Fibroblast of the aortic adventitia (primary cell): ENCODE results near the gene NPNT. TPM values are rescaled to one million over a fixed set of nuclear protein-coding genes. Genes with fewer than 3 reads are reported as not detected.
A peak's percentile ranks its signal among the peaks of the same experiment; 100 is the strongest.

Experiments
- DNase-seq: peaks from one replicate; pipeline ENCODE4 v3.0.0-alpha.2; 2010; ENCODE audit warnings: low read depth
- H3K4me3 ChIP-seq: 2 replicates; pipeline ENCODE4 v1.5.1; 2011; ENCODE audit warnings: low read depth, mild to moderate bottlenecking, control low read depth, low read length, moderate library complexity
- CTCF ChIP-seq: IDR thresholded peaks from 2 replicates; pipeline ENCODE4 v1.5.1; 2011; ENCODE audit warnings: mild to moderate bottlenecking, low read length, control low read depth, inconsistent platforms; ENCODE audit not compliant: insufficient read depth
- total RNA-seq: library from RNA; depleted of rRNA; stranded (reverse); fragments of >200 nt; gene quantifications from 2 replicates; pipeline ENCODE4 v1.2.3, GENCODE V29; 2012; ENCODE audit warnings: low replicate concordance

NPNT gene
- total RNA-seq, 1 donor: not detected

GRCh38 chr4:105951198-105951597 lies 55.9 kb downstream of the NPNT start:
- DNase-seq: peak; percentile 68
- no peak overlapping the region for H3K4me3 ChIP-seq
- no peak for TF ChIP-seq CTCF

GRCh38 chr4:105952591-105952990 lies 57.3 kb downstream of the NPNT start:
- no peak for DNase-seq
- TF ChIP-seq CTCF: no peak
- H3K4me3 ChIP-seq: no peak overlapping the region

- H3K4me3 ChIP-seq: no peak overlapping the region
- TF ChIP-seq CTCF: no peak
- no peak for DNase-seq
These were observed 61.3 kb downstream of the NPNT start for GRCh38 chr4:105956569-105956968.

GRCh38 chr4:105957680-105958079 lies 62.4 kb downstream of the NPNT start:
- no peak for DNase-seq
- TF ChIP-seq CTCF: no peak
- H3K4me3 ChIP-seq: no peak overlapping the region

GRCh38 chr4:105963461-105964400 lies 68.5 kb downstream of the NPNT start:
- no peak for TF ChIP-seq CTCF
- DNase-seq: no peak
- no peak overlapping the region for H3K4me3 ChIP-seq

GRCh38 chr4:105965183-105965800 lies 70.0 kb downstream of the NPNT start:
- DNase-seq: no peak
- TF ChIP-seq CTCF: no peak
- no peak overlapping the region for H3K4me3 ChIP-seq
